Skeletal muscle satellite cell (primary cell): ENCODE measurements around the gene PEX16.

Experiments used
- H3K27me3 ChIP-seq: 2 replicates; pipeline ENCODE4 v1.7.0; 2013; ENCODE audit warnings: low read length; ENCODE audit not compliant: control insufficient read depth, insufficient read depth
- H3K36me3 ChIP-seq: 2 replicates; pipeline ENCODE4 v1.7.0; 2013; ENCODE audit warnings: mild to moderate bottlenecking, control low read depth, low read length; ENCODE audit not compliant: insufficient read depth
- H3K4me1 ChIP-seq: 2 replicates; pipeline ENCODE4 v1.7.0; 2013; ENCODE audit warnings: low read length; ENCODE audit not compliant: control insufficient read depth, insufficient read depth
- H3K4me2 ChIP-seq: 2 replicates; pipeline ENCODE4 v1.7.0; 2013; ENCODE audit warnings: mild to moderate bottlenecking, low read length
- H3K4me3 ChIP-seq: 2 replicates; pipeline ENCODE4 v1.7.0; 2013; ENCODE audit warnings: low read length
- H3K9ac ChIP-seq: 2 replicates; pipeline ENCODE4 v1.7.0; 2013; ENCODE audit warnings: mild to moderate bottlenecking, low read depth, low read length, moderate library complexity
- H3K9me3 ChIP-seq: replicated peaks from 2 replicates; pipeline ENCODE4 v1.7.0; 2013; ENCODE audit warnings: mild to moderate bottlenecking, control low read depth, low read length

The PEX16 gene

GRCh38 chr11:45890886-45891550 lies 26.7 kb downstream of the PEX16 start:
- Histone ChIP-seq H3K4me3 (no peak overlapping the region), H3K27me3 (peaks cover 61% of the 10 kb centered on the region), H3K36me3 (no peaks in the 10 kb centered on the region), H3K4me2 (no peak overlapping the region), H3K4me1 (peaks cover under 1% of the 10 kb centered on the region), H3K9ac (no peak overlapping the region), H3K9me3 (no peaks in the 10 kb centered on the region)

DNA sequence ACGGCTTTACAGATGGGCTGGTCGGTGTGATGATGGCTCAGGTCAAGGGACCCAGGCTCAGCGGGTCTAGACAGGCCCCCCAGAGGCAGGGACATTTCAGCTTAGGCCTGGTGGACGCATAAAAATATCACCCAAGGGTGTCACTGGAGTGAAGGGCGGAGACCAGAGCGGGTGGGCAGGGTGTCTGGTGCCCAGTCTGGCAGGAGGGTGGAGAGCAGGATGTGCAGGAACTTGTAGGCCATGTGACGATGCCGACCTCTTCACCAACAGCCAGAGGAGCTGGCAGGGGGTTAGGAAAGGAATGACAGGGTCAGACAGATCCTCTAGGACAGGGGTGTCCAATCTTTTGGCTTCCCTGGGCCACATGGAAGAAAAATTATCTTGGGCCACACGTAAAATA lies 27.7 kb downstream of the PEX16 start:
- H3K4me3 ChIP-seq = no peak overlapping the region
- no peaks in the 10 kb centered on the region for H3K36me3 ChIP-seq
- peaks cover 58% of the 10 kb centered on the region for H3K27me3 ChIP-seq

DNA sequence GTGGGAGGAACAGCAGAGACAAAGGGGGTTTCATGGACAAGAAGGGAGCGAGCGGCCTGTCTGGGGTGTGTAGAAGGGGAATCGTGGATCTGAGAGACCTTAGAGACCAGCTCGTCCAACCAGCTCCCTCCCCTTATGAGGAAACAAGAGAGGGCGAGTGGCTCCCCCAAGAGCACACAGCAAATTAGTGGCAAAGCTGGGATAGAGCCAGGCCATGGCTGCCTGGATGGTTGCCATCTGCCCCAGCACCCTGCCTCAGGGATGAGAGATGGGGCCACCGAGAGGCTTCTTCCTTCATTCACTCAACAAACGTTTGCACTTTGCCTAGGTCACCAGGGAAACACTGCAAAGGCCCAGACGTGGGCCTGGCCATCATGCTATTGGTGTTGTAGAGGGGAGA lies 28.1 kb downstream of the PEX16 start:
- H3K36me3 ChIP-seq = no peaks in the 10 kb centered on the region
- no peak overlapping the region for H3K9ac ChIP-seq
- H3K27me3 ChIP-seq = peaks cover 54% of the 10 kb centered on the region
- H3K4me3 ChIP-seq = no peak overlapping the region
- no peaks in the 10 kb centered on the region for H3K9me3 ChIP-seq
- peaks cover 5% of the 10 kb centered on the region for H3K4me1 ChIP-seq
- no peak overlapping the region for H3K4me2 ChIP-seq

More for the DNA sequence above, 27.7 kb downstream of the PEX16 start:
- Histone ChIP-seq H3K4me1 (peaks cover 5% of the 10 kb centered on the region), H3K9me3 (no peaks in the 10 kb centered on the region), H3K4me2 (no peak overlapping the region), H3K9ac (no peak overlapping the region)

DNA sequence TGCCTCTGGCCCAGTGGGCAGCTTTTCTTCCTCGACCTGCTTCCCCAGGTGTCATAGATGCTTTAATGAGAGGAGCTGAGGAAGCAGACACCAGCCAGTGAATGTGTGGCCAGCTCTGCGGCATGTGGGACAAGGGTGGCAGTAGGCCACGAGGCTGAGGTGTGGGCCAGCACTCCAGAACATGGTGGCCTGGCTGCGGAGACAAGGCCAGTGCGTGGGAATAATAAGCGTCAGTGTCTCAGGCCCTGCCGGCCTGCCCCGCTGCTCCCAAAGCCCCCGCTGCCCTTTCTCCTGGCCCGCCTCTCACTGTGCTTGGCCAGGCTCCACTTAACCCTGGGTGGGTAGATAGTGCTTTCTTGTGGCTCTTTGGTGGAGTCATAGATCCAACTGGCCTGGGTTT lies 30.1 kb downstream of the PEX16 start:
- Histone ChIP-seq H3K36me3 (no peaks in the 10 kb centered on the region), H3K9ac (no peak overlapping the region), H3K4me2 (no peak overlapping the region)

DNA sequence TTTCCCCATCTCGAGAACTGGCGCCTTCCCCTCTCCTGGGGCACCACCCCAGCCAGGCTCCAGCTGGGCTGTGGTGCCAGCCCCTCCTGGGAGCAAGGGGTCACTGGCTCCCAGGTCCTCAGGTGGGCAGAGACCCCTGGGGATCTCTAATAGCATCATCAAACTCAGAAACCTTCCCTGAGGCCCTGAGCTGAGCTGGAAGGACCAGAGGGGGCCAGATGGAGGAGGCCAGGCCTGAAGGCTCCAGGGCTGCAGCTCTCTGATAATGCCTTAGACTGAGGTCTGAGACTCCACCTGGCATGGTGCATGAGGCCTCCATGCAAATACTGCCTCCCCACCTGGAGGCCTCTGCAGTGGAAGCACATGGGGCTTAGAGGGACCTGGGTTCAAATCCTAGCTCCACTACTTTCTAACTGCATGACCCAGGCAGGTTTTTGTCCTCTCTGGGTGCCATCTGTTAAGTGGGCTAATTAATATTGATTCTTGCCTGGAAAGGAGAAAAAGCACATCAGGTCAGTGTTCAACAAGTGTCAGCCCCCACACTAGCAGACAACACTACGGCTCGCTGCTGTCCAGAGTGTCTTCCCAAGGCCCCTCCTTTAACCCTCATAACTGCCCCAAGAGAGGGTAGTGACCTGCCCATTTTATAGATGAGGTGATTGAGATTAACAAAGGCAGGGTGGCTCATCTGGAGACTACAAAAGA lies 30.7 kb downstream of the PEX16 start:
- H3K4me2 ChIP-seq = no peak overlapping the region
- H3K4me3 ChIP-seq = no peak overlapping the region
- H3K9me3 ChIP-seq = no peaks in the 10 kb centered on the region
- peaks cover under 1% of the 10 kb centered on the region for H3K36me3 ChIP-seq
- peaks cover 5% of the 10 kb centered on the region for H3K4me1 ChIP-seq
- no peak overlapping the region for H3K9ac ChIP-seq
- H3K27me3 ChIP-seq = peaks cover 32% of the 10 kb centered on the region

More for the DNA sequence above, 30.1 kb downstream of the PEX16 start:
- Histone ChIP-seq H3K4me1 (peaks cover 5% of the 10 kb centered on the region), H3K4me3 (no peak overlapping the region), H3K27me3 (peaks cover 35% of the 10 kb centered on the region), H3K9me3 (no peaks in the 10 kb centered on the region)

DNA sequence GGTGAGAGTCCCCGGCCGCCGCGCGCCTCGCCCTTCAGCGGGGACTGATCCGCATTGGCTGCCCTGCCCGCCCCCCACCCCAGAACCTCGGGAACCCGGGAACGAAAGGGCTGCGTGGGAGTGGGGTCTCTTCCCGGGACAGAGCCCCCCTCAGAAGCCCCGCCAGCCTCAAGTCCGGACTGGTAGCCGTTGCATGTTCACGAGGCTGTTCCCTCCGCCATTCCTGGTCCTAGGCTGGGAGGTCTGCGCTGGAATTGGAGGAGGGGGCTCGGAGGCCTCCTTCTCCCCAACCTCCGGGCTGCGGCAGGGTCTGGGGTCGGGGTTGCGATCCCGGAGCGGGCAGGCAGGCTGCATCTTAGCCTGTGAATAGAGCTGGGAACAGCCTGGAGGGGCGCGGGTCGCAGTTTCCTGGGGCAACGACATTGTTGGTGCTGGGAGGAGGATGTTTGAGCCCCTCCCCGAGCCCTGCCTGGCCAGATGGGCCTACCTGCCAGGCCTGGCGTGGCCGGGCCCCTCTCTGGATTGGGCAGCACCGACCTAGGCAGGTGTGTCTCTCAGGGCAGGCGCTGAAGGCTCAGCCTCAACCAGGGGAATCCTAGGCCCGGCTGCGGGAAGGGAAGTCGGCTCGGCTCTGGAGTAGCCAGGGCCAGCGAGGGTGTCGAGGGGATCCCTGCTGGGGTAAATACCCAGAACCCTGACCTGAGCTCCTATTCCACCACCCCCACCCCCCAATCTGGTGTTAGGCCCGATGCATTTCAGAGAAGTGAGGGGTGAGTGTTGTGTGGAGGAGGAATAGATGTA lies 31.6 kb downstream of the PEX16 start:
- peaks cover 27% of the 10 kb centered on the region for H3K27me3 ChIP-seq

DNA sequence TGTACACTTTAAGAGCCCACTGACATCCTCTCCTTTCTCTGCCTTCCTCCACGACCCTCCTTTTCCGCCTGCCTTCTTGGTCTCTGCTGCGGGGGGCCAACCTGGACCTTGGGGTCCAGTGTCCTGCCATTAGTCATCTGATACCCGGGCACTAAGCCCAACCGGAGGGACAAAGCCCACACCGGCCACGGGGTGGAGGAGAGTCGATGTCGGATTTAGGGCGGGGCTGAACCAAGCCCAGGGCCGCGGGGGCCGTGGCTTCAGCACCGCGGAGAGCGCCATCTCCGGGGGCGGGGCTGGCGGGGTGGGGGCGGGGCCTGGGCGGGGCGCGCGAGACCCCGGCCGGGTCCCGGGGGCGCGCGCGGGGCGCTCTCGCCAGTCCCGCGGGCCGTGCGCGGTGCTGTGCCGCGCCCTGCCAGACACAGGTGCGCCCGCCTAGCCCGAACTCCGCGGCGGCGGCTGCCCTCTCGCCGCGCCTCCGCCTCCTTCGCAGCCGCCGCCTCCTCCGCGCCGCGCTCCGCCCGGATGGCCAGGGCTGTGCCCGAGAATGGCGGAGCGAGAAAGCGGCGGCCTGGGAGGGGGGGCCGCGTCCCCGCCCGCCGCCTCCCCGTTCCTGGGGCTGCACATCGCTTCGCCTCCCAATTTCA lies 32.3 kb downstream of the PEX16 start, which contains the start of gene MAPK8IP1:
Gene MAPK8IP1, plus strand, starts transcription at position 378 of the 647 bp plus-strand sequence. Its CDS starts 170 bp downstream, at position 548.
- H3K36me3 ChIP-seq = peaks cover 11% of the 10 kb centered on the region
- H3K9ac ChIP-seq = no peak within 1 kb of the TSS
- H3K4me2 ChIP-seq = peak within 1 kb of the TSS; percentile 79
- H3K9me3 ChIP-seq = no peaks in the 10 kb centered on the region
- H3K4me1 ChIP-seq = peaks cover 7% of the 10 kb centered on the region
- H3K27me3 ChIP-seq = peaks cover 27% of the 10 kb centered on the region
- H3K4me3 ChIP-seq = peak within 1 kb of the TSS; percentile 64

More for the DNA sequence above, 31.6 kb downstream of the PEX16 start:
- peaks cover 9% of the 10 kb centered on the region for H3K36me3 ChIP-seq
- peak overlapping the region; percentile 64 for H3K4me3 ChIP-seq
- peaks cover 5% of the 10 kb centered on the region for H3K4me1 ChIP-seq
- H3K9me3 ChIP-seq = no peaks in the 10 kb centered on the region
- peak overlapping the region; percentile 79 for H3K4me2 ChIP-seq
- no peak overlapping the region for H3K9ac ChIP-seq

DNA sequence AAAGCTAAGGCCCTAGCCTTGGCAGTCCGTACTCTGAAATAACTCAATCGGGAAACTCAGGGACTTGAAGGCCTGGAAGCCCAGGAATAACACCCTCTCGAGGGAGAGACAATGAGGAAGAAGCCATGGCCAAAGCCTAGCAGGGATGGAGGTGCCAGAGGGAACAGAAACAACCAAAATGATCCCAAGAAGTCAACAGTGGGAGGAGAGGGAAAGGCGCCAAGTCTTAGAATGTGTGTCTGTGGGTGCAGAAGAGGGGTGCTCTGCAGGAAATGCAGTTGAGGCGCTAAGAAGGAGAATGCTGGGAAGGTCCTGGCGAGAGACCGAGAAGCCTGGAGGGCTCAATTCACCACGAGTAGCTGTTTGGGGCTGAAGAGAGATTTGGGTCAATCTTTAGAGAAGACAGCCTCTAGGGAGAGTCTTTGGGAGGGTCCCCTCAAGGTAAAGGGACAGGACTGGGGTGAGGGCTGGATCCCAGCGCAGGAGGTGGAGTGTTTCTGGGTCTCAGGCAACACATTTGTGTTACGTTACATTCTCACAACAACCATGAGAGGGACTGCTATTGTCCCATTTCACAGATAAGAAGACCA lies 33.0 kb downstream of the PEX16 start:
- H3K4me3 ChIP-seq = no peak overlapping the region
- H3K27me3 ChIP-seq = peaks cover 25% of the 10 kb centered on the region
- peaks cover 11% of the 10 kb centered on the region for H3K36me3 ChIP-seq
- no peaks in the 10 kb centered on the region for H3K9me3 ChIP-seq
- peak overlapping the region; percentile 79 for H3K4me2 ChIP-seq
- H3K9ac ChIP-seq = no peak overlapping the region
- H3K4me1 ChIP-seq = peaks cover 13% of the 10 kb centered on the region

- Histone ChIP-seq H3K4me3 (no peak overlapping the region), H3K9me3 (no peaks in the 10 kb centered on the region), H3K27me3 (peaks cover 11% of the 10 kb centered on the region), H3K4me2 (no peak overlapping the region), H3K4me1 (peaks cover 13% of the 10 kb centered on the region), H3K9ac (no peak overlapping the region), H3K36me3 (peaks cover 11% of the 10 kb centered on the region)
Measured at GRCh38 chr11:45881708-45882368, 35.8 kb downstream of the PEX16 start.

GRCh38 chr11:45880772-45881570 lies 36.7 kb downstream of the PEX16 start:
- Histone ChIP-seq H3K4me1 (peaks cover 11% of the 10 kb centered on the region), H3K9ac (no peak overlapping the region), H3K27me3 (peaks cover 2% of the 10 kb centered on the region), H3K9me3 (no peaks in the 10 kb centered on the region), H3K36me3 (peaks cover 11% of the 10 kb centered on the region), H3K4me2 (no peak overlapping the region), H3K4me3 (no peak overlapping the region)
